H1 (cell line): ENCODE results near the gene FBXL15. TPM values are rescaled to one million over a fixed set of nuclear protein-coding genes. Genes with fewer than 3 reads are reported as not detected.

Experiments used
- CTCF ChIA-PET: fragments of 300-600 bp; sonication (Branson Sonifier 250); formaldehyde crosslinking; loops from one replicate; lab custom pipeline; 2021; ENCODE audit not compliant: partially characterized antibody; lab: Charles Lee
- POLR2A ChIA-PET: fragments of 300-600 bp; sonication (Branson Sonifier 250); formaldehyde crosslinking; loops from one replicate; lab custom pipeline; 2021; ENCODE audit warnings: inconsistent platforms; ENCODE audit not compliant: partially characterized antibody; lab: Charles Lee
- DNase-seq, 2 experiments: peaks; one replicate each; pipeline versions ENCODE4 v3.0.0 to v3.0.0-alpha.2; 2010 to 2022; ENCODE audit warnings: low spot score in 2 of 2, low read depth in 1 of 2, mixed read lengths in 1 of 2
- FAIRE-seq: peaks from 2 replicates; lab custom pipeline; 2011; peaks lifted over from hg19 to GRCh38; lab: Jason Lieb, UNC
- H2AFZ ChIP-seq: 2 replicates; pipeline ENCODE4 v1.8.1; 2012; ENCODE audit warnings: low read length, inconsistent platforms
- H2AK5ac ChIP-seq: 2 replicates; pipeline ENCODE4 v1.6.1; 2013; ENCODE audit warnings: low read depth, low read length
- H2BK120ac ChIP-seq: replicated peaks from 2 replicates; pipeline ENCODE3; 2013; ENCODE audit warnings: low read depth, low read length, inconsistent platforms
- H2BK12ac ChIP-seq: 2 replicates; pipeline ENCODE4 v1.6.1; 2013; ENCODE audit warnings: low read depth, low read length
- H2BK15ac ChIP-seq: 2 replicates; pipeline ENCODE4 v1.6.1; 2013; ENCODE audit warnings: low read length
- H2BK20ac ChIP-seq: 2 replicates; pipeline ENCODE4 v1.6.1; 2013; ENCODE audit warnings: low read length
- H2BK5ac ChIP-seq: 2 replicates; pipeline ENCODE4 v1.6.1; 2013; ENCODE audit warnings: low read depth, low read length
- H3K14ac ChIP-seq: 2 replicates; pipeline ENCODE4 v1.6.1; 2013; ENCODE audit warnings: inconsistent platforms; ENCODE audit not compliant: insufficient read length
- H3K18ac ChIP-seq: 2 replicates; pipeline ENCODE4 v1.6.1; 2013; ENCODE audit warnings: low read length; ENCODE audit errors: extremely low read depth
- H3K23ac ChIP-seq: 2 replicates; pipeline ENCODE4 v1.6.1; 2013; ENCODE audit warnings: inconsistent platforms; ENCODE audit not compliant: insufficient read length
- H3K23me2 ChIP-seq: 2 replicates; pipeline ENCODE4 v1.6.1; 2013; ENCODE audit warnings: low read depth, low read length
- H3K27ac ChIP-seq: 2 replicates; pipeline ENCODE4 v1.6.1; 2011; ENCODE audit warnings: low read depth, low read length, inconsistent platforms
- H3K27me3 ChIP-seq, 4 experiments: replicated peaks in 1 of 4; 1 replicate in 1 of 4; 2 replicates in 3 of 4; pipeline versions ENCODE4 v1.6.1 to v1.8.1; 2011 to 2013; ENCODE audit warnings: low read length in 3 of 4, mild to moderate bottlenecking in 3 of 4, inconsistent platforms in 2 of 4, mixed read lengths in 2 of 4, moderate library complexity in 1 of 4; ENCODE audit not compliant: control insufficient read depth in 3 of 4, insufficient read depth in 3 of 4; ENCODE audit errors: extremely low read depth in 1 of 4
- H3K36me3 ChIP-seq, 4 experiments: 2 replicates each; pipeline versions ENCODE4 v1.6.1 to v1.8.1; 2011 to 2013; ENCODE audit warnings: mild to moderate bottlenecking in 4 of 4, low read length in 3 of 4, moderate library complexity in 2 of 4, control low read depth in 1 of 4, inconsistent platforms in 1 of 4; ENCODE audit not compliant: insufficient read depth in 4 of 4, control insufficient read depth in 2 of 4
- H3K4ac ChIP-seq: replicated peaks from 2 replicates; pipeline ENCODE3; 2013; ENCODE audit warnings: low read length, low read depth, mixed read lengths, inconsistent platforms; ENCODE audit not compliant: insufficient read length
- H3K4me1 ChIP-seq, 4 experiments: replicated peaks in 1 of 4; 1 replicate in 1 of 4; 2 replicates in 3 of 4; pipeline versions ENCODE4 v1.6.1 to v1.8.1; 2011 to 2013; ENCODE audit warnings: low read length in 3 of 4, inconsistent platforms in 2 of 4, mixed read lengths in 1 of 4; ENCODE audit not compliant: insufficient read depth in 4 of 4, control insufficient read depth in 3 of 4
- H3K4me2 ChIP-seq, 2 experiments: 2 replicates each; pipeline versions ENCODE4 v1.6.1 to v1.8.1; 2011 to 2013; ENCODE audit warnings: low read depth in 2 of 2, low read length in 2 of 2, control low read depth in 1 of 2, inconsistent platforms in 1 of 2, mild to moderate bottlenecking in 1 of 2; ENCODE audit not compliant: insufficient read depth in 1 of 2
- H3K4me3 ChIP-seq, 4 experiments: fragments of 200-600, 300-600 bp in 1 of 4; sonication (generic), shearing (Covaris generic), sonication (Bioruptor Twin) in 1 of 4; 2 replicates each; pipeline versions ENCODE4 v1.5.1 to v1.8.1; 2011 to 2016; ENCODE audit warnings: low read length in 4 of 4, low read depth in 3 of 4, control low read depth in 2 of 4, inconsistent platforms in 2 of 4, mild to moderate bottlenecking in 2 of 4, mixed read lengths in 1 of 4, moderate library complexity in 1 of 4; ENCODE audit not compliant: insufficient read depth in 2 of 4; ENCODE audit errors: extremely low read depth in 1 of 4
- H3K56ac ChIP-seq: replicated peaks from 2 replicates; pipeline ENCODE3; 2013; ENCODE audit warnings: low read depth, mild to moderate bottlenecking, mixed read lengths, low read length, inconsistent platforms; ENCODE audit not compliant: insufficient read length
- H3K79me1 ChIP-seq: 2 replicates; pipeline ENCODE4 v1.6.1; 2013; ENCODE audit warnings: low read depth, low read length, control low read depth
- H3K79me2 ChIP-seq, 2 experiments: 2 replicates each; pipeline versions ENCODE4 v1.6.1 to v1.8.1; 2012 to 2013; ENCODE audit warnings: low read length in 2 of 2, mild to moderate bottlenecking in 2 of 2, inconsistent platforms in 1 of 2; ENCODE audit not compliant: insufficient read depth in 2 of 2, control insufficient read depth in 1 of 2
- H3K9ac ChIP-seq, 4 experiments: replicated peaks in 1 of 4; 1 replicate in 1 of 4; 2 replicates in 3 of 4; pipeline versions ENCODE4 v1.6.1 to v1.8.1; 2011 to 2013; ENCODE audit warnings: low read depth in 3 of 4, low read length in 3 of 4, control low read depth in 2 of 4, mild to moderate bottlenecking in 2 of 4, moderate library complexity in 2 of 4, inconsistent platforms in 1 of 4; ENCODE audit errors: extremely low read depth in 1 of 4
- H3K9me3 ChIP-seq, 2 experiments: 2 replicates each; pipeline versions ENCODE4 v1.6.1 to v1.8.1; 2012 to 2013; ENCODE audit warnings: mild to moderate bottlenecking in 2 of 2, moderate library complexity in 2 of 2, control low read depth in 1 of 2, inconsistent platforms in 1 of 2, low read depth in 1 of 2, low read length in 1 of 2, mixed read lengths in 1 of 2; ENCODE audit not compliant: insufficient read depth in 2 of 2
- H4K20me1 ChIP-seq, 2 experiments: replicated peaks in 1 of 2; 2 replicates each; pipeline versions ENCODE3 to v1.8.1; 2011 to 2013; ENCODE audit warnings: inconsistent platforms in 2 of 2, low read length in 2 of 2, mild to moderate bottlenecking in 1 of 2; ENCODE audit not compliant: insufficient read depth in 2 of 2, control insufficient read depth in 1 of 2
- H4K5ac ChIP-seq: 2 replicates; pipeline ENCODE4 v1.6.1; 2013; ENCODE audit warnings: low read length, low read depth, mixed read lengths, inconsistent platforms; ENCODE audit not compliant: insufficient read length
- H4K8ac ChIP-seq: 2 replicates; pipeline ENCODE4 v1.8.0; 2013; ENCODE audit warnings: mild to moderate bottlenecking, moderate library complexity, low read length, inconsistent platforms; ENCODE audit not compliant: insufficient read depth; ENCODE audit errors: extremely low read depth
- H4K91ac ChIP-seq: replicated peaks from 2 replicates; pipeline ENCODE3; 2013; ENCODE audit warnings: low read length, mixed read lengths, inconsistent platforms; ENCODE audit not compliant: insufficient read length
- ASH2L ChIP-seq: fragments of 200-600, 300-600 bp; sonication (generic); IDR thresholded peaks from one replicate; pipeline ENCODE4 v1.7.1; 2017; ENCODE audit warnings: low read length
- EZH2 ChIP-seq: fragments of 200-600 bp; sonication (generic); IDR thresholded peaks from 2 replicates; pipeline ENCODE4 v1.7.1; 2012; ENCODE audit warnings: low read depth, mild to moderate bottlenecking, moderate library complexity, low read length, inconsistent platforms; ENCODE audit not compliant: severe bottlenecking
- HDAC6 ChIP-seq: IDR thresholded peaks from one replicate; pipeline ENCODE4 v1.7.1; 2012; ENCODE audit warnings: low read depth, mild to moderate bottlenecking, inconsistent platforms, low read length, moderate library complexity
- RXRA ChIP-seq: IDR thresholded peaks from 2 replicates; pipeline ENCODE4 v1.6.1; 2011; ENCODE audit warnings: low read depth, mild to moderate bottlenecking, low read length, moderate library complexity; ENCODE audit not compliant: insufficient read depth
- WGBS, 2 experiments: shearing (Covaris generic) in 1 of 2; methylation state at CpG; one replicate each; pipeline versions ENCODE4 v1.1.6 to v1.1.7; 2013 to 2015; ENCODE audit warnings: low lambda C conversion rate in 2 of 2, mixed read lengths in 2 of 2, inconsistent platforms in 1 of 2, low coverage in 1 of 2, missing lambda C conversion rate in 1 of 2; ENCODE audit not compliant: insufficient replicate concordance in 2 of 2, insufficient coverage in 1 of 2, insufficient read length in 1 of 2; ENCODE audit errors: extremely low coverage in 1 of 2, missing lambda C conversion rate in 1 of 2; 5-methylcytosine and 5-hydroxymethylcytosine counted together
- polyA plus RNA-seq, 7 experiments: library from polyadenylated mRNA; depleted of rRNA in 3 of 7; stranded (reverse) in 5 of 7; unstranded in 2 of 7; fragments of >200 nt in 5 of 7; fragments of 200-250 nt in 2 of 7; gene quantifications; 1 replicate in 5 of 7; 2 replicates in 1 of 7; 4 replicates in 1 of 7; pipeline versions ENCODE4 v1.2.1 to v1.2.3, GENCODE V29; 2011 to 2013; ENCODE audit warnings: missing spikeins in 2 of 7, mixed read lengths in 2 of 7
- total RNA-seq: library from RNA; stranded (reverse); fragmentation: NEBNext Ultra II Directional; extraction: Animal tissue kit (Norgen Biotek cat#: 25700); gene quantifications from 2 replicates; pipeline ENCODE4 v1.2.1, GENCODE V29; 2021

The FBXL15 gene
- total and polyA plus RNA-seq, 2 of the 8 experiments (the other 6 are each of a cell fraction or from before 2014, with no cell fraction given), result 11.3 to 22.6 TPM

DNA sequence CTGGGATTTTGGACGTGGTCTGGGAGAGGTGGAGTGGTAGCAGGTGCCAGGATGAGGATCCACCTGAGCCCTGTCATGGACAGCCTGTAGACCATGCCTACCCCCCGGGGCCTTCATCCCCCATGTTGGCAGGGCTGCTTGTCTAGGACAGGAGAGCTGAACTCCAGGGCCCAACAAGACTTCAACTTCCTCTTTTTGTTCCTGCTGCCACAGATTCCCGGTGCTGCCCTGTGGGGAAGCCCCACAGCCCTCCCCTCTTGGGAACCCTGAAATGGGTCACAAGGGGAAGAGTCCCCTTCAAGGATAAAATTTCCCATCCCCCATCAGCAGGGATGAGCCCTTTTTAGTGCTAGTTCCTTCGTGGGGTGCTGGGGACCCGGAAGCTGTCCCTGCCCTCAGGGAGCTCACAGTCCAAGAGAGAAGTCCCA, 13.0 kb downstream of the FBXL15 start:
- no peaks in the 10 kb centered on the region; a peak in 1 of 8 replicates for H3K36me3 ChIP-seq
- TF ChIP-seq RXRA (no peak), ASH2L (no peak), HDAC6 (no peak), EZH2 (no peak)
- FAIRE-seq, result no peak
- H3K23ac ChIP-seq, result no peak overlapping the region
- H4K91ac ChIP-seq, result no peak overlapping the region
- H3K27ac ChIP-seq, result no peak overlapping the region
- H3K4ac ChIP-seq, result no peak overlapping the region
- H3K4me1 ChIP-seq, result peaks cover 0 to 18% (median 13%) of the 10 kb centered on the region in 4 experiments; a peak in 6 of 7 replicates
- H3K4me2 ChIP-seq, result no peak overlapping the region; a peak in 1 of 4 replicates
- no peak overlapping the region for H2BK120ac ChIP-seq
- no peak overlapping the region for H3K4me3 ChIP-seq
- no peak overlapping the region for H3K18ac ChIP-seq
- CTCF ChIA-PET, result interaction anchor here (0.6 to 7.5 kb wide), 12 partner anchors 9 to 604 kb away, joined by 3 to 40 read pairs (median 4); partner anchors contain the start of genes C10orf95 and FBXL15
- peaks cover 9% of the 10 kb centered on the region for H3K23me2 ChIP-seq
- H3K27me3 ChIP-seq, result peaks cover 13 to 37% (median 34%) of the 10 kb centered on the region in 4 experiments
- WGBS, 2 experiments, result 76% methylated on average over 5 of the region's 5 CpGs; no CpG with 5 or more reads in 1 of the 2 experiments
- H2AFZ ChIP-seq, result no peak overlapping the region
- no peak overlapping the region for H3K14ac ChIP-seq
- POLR2A ChIA-PET, result interaction anchor here (0.6 to 9.0 kb wide), 5 partner anchors 9 to 212 kb away, joined by 4 to 75 read pairs (median 13); partner anchors contain the start of gene C10orf95
- H3K9ac ChIP-seq, result no peak overlapping the region
- no peak overlapping the region for H2BK15ac ChIP-seq
- H2BK5ac ChIP-seq, result no peak overlapping the region
- DNase-seq, result no peak
- no peak overlapping the region for H2AK5ac ChIP-seq
- H4K8ac ChIP-seq, result no peak overlapping the region
- H3K79me2 ChIP-seq, result no peaks in the 10 kb centered on the region; a peak in 1 of 4 replicates
- H3K56ac ChIP-seq, result no peak overlapping the region
- H3K9me3 ChIP-seq, result no peaks in the 10 kb centered on the region
- H2BK20ac ChIP-seq, result no peak overlapping the region
- no peaks in the 10 kb centered on the region for H3K79me1 ChIP-seq
- H4K20me1 ChIP-seq, result no peaks in the 10 kb centered on the region
- H4K5ac ChIP-seq, result no peak overlapping the region
- no peak overlapping the region for H2BK12ac ChIP-seq
